Peyer's patch (tissue), 4 donors: ENCODE measurements around the gene MRPL53.

Source experiments
- CTCF ChIP-seq, 6 experiments: fragments of 450-650 bp in 4 of 6; fragments of 200-600 bp in 2 of 6; sonication (generic) in 1 of 6; IDR thresholded peaks; one replicate each; pipeline ENCODE4 v1.5.1; 2017 to 2019; ENCODE audit warnings: antibody characterized with exemption in 6 of 6, mild to moderate bottlenecking in 3 of 6, moderate library complexity in 1 of 6
- POLR2A ChIP-seq, 2 donors: fragments of 450-650 bp; IDR thresholded peaks; one replicate each; pipeline ENCODE4 v1.5.1; 2017; ENCODE audit warnings: antibody characterized with exemption in 2 of 2, mild to moderate bottlenecking in 2 of 2, moderate library complexity in 2 of 2

DNA sequence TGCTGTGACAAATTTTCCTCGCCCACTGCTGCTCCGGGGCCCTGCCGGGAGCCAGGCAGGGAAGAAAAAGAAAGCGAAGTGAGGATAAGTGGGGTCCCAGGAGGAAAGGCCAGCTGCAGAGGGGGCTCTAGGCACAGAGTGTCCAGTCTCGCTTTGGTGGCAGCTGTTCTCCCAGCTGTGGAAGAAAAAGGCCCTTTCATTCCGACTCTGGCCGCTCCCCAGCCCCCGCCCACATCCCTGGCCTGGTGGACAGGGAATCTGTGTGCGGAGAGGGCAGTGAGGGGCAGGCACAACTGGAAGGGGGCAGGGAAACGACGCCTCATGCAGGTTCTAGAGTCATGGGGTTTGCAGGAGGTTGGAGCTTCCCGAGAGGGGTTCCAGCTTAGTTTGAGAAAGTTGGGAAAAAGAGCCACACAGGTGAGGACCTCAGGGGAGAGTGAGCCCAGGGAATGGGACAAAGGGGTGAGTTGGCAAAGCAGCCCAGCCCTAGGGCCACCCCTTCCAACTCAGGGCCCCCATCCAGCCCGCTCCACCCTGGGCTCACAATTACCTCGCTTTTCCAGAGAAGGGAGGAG, 32.6 kb downstream of the MRPL53 start:
- no peak for TF ChIP-seq CTCF (IDR thresholded peaks at IDR 0.05)
- no peak for TF ChIP-seq POLR2A (IDR thresholded peaks at IDR 0.05)
